GM18511 (cell line): ENCODE measurements around the gene SSX1.
"Not testable (repeated sequence)": the region's sequence is repeated elsewhere in the genome, so short reads cannot be mapped to it uniquely, and the experiment has no call there.

Source experiments
- ATAC-seq: cut with Tn5 transposase; IDR thresholded peaks from one replicate; pipeline ENCODE4 v1.9.1; 2021; ENCODE audit warnings: mild to moderate bottlenecking, moderate library complexity; ENCODE audit not compliant: unreplicated experiment

The SSX1 gene, protein sequence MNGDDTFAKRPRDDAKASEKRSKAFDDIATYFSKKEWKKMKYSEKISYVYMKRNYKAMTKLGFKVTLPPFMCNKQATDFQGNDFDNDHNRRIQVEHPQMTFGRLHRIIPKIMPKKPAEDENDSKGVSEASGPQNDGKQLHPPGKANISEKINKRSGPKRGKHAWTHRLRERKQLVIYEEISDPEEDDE

DNA sequence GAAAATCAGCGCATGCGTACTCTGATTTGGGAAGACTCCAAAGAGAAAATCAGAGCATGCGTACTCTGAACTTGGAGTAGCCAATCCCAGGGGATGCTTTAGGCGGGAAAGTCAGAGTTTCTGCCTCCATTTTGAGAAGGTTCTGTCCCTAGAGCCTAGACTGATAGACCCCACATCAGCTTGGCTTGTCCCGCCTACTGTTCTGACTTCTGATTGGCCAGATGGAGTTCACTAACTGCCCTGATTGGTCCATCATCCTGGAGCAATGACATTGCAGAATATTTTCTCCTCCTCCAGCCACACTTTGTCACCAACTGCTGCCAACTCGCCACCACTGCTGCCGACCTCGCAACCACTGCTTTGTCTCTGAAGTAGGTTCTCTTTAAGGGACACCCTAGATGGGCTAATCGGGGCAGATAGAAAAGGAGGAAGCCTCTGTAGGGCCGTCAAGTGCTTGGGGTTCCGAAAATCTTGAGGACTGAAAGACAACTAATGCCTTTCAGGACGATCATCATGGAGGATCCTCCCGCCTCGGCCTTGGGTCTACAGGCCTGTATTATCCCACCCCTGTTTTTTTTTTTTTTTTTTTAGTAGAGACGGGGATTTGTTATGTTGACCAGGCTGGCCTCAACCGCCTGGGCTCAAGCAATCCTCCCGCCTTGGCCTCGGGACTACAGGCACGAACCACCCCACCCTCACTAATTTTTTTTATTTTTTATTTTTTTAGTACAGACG is at the start of gene SSX1:
TSS of gene SSX1 (plus strand) at position 331 of the 735 bp plus-strand sequence. CDS start 1,850 bp downstream, outside the sequence.
- ATAC-seq, result not testable (repeated sequence)

DNA sequence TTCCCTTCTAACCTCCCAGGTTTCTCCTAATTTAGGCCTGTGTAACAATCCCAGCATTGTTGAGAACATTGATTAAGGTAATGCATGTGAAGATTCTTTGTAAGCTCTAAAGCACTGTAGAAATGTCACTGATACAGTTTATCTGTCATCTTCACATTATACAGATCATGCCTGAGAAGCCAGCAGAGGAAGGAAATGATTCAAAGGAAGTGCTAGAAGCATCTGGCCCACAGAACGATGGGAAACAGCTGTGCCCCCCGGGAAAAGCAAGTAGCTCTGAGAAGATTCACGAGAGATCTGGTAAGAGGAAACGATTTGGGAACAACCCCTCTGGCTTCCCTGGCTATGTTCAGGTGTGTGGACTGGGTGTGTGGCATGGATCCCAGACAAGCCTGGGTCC is 40.9 kb upstream of the SSX1 start:
- ATAC-seq, result not testable (repeated sequence)

DNA sequence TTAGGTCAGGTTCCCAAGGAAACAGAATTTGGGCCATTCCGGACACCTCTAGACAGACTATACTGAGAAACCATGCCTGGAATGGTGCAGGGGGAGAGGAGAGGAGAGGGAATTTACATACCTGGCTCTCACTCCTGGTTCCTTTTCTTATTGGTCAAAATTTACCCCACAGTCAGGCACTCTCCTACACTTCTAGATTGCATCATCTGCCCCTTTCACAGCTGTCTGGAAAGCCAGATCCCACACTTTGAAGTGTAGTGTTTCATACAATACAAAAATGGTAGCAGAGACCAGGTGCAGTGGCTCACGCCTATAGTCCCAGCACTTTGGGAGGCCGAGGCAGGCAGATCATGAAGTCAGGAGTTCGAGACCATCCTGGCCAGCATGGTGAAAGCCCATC is 31.0 kb upstream of the SSX1 start:
- not testable (repeated sequence) for ATAC-seq

DNA sequence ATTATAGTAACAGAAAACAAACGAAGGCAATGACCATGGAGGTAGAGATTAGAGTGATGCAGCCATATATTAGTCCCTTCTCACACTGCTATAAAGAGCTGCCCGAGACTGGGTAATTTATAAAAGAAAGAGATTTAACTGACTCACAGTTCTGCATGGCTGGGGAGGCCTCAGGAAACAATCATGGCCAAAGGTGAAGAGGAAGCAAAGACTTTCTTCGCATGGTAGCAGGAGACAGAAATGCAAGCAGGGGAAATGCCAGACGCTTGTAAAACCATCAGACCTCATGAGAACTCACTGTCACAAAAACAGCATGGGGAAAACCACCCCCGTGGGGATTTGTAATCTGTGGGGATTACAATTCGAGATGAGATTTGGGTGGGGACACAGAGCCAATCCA is 2.2 kb upstream of the SSX1 start:
- ATAC-seq, result not testable (repeated sequence)

DNA sequence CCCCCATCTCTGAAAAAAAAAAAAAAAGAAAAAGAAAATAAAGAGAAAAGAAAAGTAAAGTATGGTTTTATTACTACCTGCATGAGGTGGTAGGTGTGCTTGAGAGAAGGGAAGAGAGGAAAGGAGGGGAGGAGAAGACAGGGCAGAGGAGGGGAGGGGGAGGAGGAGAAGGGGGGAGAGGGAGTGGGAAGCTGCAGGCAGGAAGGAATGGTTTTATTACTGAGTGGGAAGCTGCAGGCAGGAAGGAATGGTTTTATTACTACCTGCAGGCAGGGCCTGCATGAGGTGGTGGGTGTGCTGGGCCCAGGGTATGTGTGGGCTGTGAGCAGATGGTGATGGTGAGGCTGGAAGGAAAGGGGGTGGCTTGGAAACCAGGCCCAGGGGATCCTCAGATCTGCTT is 19.2 kb downstream of the SSX1 start:
- ATAC-seq, result not testable (repeated sequence)

GRCh38 chrX:48278958-48279357 is 23.8 kb downstream of the SSX1 start:
- ATAC-seq, result no peak

- not testable (repeated sequence) for ATAC-seq
Observed at GRCh38 chrX:48280729-48281128, 25.5 kb downstream of the SSX1 start.

DNA sequence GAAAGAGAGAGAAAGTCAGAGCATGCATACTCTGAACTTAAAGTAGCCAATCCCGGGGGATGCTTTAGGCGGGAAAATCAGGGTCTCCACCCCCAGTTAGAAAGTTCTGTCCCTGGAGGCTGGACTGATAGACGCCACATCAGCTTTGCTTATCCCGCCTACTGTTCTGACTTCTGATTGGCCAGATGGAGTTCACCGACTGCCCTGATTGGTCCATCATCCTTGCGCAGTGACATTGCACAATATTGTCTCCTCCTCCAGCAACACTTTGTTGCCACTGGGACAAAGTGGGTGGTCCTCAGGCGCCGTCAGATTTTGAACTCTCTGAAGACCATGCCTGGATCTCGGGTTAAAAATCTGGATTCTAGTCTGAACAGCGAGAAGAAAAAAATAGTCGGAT is 51.0 kb downstream of the SSX1 start:
- ATAC-seq, result no peak

DNA sequence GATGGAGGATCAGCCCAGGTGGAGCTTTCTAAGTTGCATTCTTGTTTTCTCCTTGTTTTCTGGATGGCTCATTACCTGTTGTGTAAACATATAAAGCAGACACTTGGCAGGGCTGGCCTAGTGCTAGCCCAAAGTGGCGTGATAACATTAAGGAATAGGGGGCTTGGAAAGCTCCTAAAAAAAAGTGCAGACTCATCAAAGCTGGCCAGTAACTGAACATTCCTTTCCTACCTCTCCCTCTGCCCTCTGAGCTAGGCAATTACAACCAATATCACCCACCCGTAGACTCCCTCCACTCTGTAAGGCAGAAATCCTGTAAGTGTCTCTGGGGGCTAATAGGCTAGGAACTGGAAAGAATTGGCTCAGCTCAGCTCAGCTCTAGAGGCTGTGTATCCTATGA is 58.8 kb downstream of the SSX1 start:
- ATAC-seq, result not testable (repeated sequence)
